Prostate gland (tissue), 2 donors: ENCODE data around the gene RASGRP4. TPM values are rescaled to one million over a fixed set of nuclear protein-coding genes. Genes with fewer than 3 reads are reported as not detected.
"Not testable (repeated sequence)": the region's sequence is repeated elsewhere in the genome, so short reads cannot be mapped to it uniquely, and the experiment has no call there.

ENCODE experiments used
- DNase-seq: peaks from one replicate; pipeline ENCODE4 v3.0.0-alpha.2; 2019; ENCODE audit warnings: low spot score
- H3K27ac ChIP-seq, 2 donors: fragments of 200-600 bp; sonication (generic); 2 replicates each; pipeline ENCODE4 v1.5.1; 2017 to 2019
- H3K27me3 ChIP-seq: fragments of 200-600 bp; sonication (generic); replicated peaks from 2 replicates; pipeline ENCODE4 v1.5.1; 2019; ENCODE audit not compliant: insufficient read depth
- H3K36me3 ChIP-seq, 2 donors: fragments of 200-600 bp; sonication (generic); 1 replicate in 1 of 2; 2 replicates in 1 of 2; pipeline versions ENCODE4 v1.5.1 to v1.8.1; 2017 to 2019
- H3K4me1 ChIP-seq: fragments of 200-600 bp; sonication (generic); replicated peaks from 2 replicates; pipeline ENCODE4 v1.5.1; 2019
- H3K4me3 ChIP-seq, 2 donors: fragments of 200-600 bp; sonication (generic); 2 replicates each; pipeline ENCODE4 v1.5.1; 2017 to 2019
- H3K9me3 ChIP-seq: fragments of 200-600 bp; sonication (generic); 2 replicates; pipeline ENCODE4 v1.5.1; 2017
- POLR2A ChIP-seq: fragments of 450-650 bp; IDR thresholded peaks from one replicate; pipeline ENCODE4 v1.6.1; 2016; ENCODE audit warnings: antibody characterized with exemption, mild to moderate bottlenecking
- POLR2AphosphoS5 ChIP-seq: sonication (generic); formaldehyde crosslinking; IDR thresholded peaks from one replicate; pipeline ENCODE4 v1.6.1; 2017; ENCODE audit warnings: antibody characterized with exemption
- WGBS: methylation state at CpG from one replicate; pipeline ENCODE4 v1.1.5; 2018; 5-methylcytosine and 5-hydroxymethylcytosine counted together
- intact Hi-C: fragments of 100-400 bp; cut with DNase I; formaldehyde crosslinking; loops from one replicate; pipeline ENCODE4 v1.14.2; 2022
- total RNA-seq, 2 donors: library from RNA; depleted of rRNA; stranded (reverse); fragments of >200 nt; gene quantifications; one replicate each; pipeline ENCODE4 v1.1.0, GENCODE V29; 2016
- TF ChIP-seq, protein P1 (sequence below), 4 experiments: fragments of 200-600 bp in 2 of 4; fragments of 450-650 bp in 2 of 4; sonication (generic) in 2 of 4; IDR thresholded peaks; 1 replicate in 3 of 4; 2 replicates in 1 of 4; pipeline ENCODE4 v1.5.1; 2016 to 2019; ENCODE audit warnings: antibody characterized with exemption in 4 of 4, mild to moderate bottlenecking in 2 of 4, moderate library complexity in 2 of 4

RASGRP4 gene
- total RNA-seq, 2 donors from 2014 or later, result 1.4 to 1.6 TPM

DNA sequence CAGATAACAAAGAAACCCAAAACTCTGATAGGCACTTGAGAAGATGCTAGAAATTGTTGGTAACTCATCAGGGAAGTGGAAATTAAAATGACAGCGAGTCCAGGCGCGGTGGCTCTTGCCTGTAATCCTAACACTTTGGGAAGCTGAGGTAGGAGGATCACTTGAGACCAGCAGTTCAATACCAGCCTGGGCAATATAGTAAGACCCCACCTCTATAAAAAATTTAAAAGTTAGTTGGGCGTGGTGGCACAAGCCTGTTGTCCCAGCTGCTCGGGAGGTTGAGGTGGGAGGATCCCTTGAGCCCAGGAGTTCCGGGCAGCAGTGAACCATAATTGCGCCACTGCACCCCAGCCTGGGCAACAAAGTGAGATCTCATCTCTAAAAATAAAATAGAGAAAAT, 4.9 kb upstream of the RASGRP4 start:
- no peak for DNase-seq
- no peaks in the 10 kb centered on the region for H3K4me1 ChIP-seq
- TF ChIP-seq POLR2A (no peak), POLR2AphosphoS5 (no peak)
- TF ChIP-seq, protein P1, sequence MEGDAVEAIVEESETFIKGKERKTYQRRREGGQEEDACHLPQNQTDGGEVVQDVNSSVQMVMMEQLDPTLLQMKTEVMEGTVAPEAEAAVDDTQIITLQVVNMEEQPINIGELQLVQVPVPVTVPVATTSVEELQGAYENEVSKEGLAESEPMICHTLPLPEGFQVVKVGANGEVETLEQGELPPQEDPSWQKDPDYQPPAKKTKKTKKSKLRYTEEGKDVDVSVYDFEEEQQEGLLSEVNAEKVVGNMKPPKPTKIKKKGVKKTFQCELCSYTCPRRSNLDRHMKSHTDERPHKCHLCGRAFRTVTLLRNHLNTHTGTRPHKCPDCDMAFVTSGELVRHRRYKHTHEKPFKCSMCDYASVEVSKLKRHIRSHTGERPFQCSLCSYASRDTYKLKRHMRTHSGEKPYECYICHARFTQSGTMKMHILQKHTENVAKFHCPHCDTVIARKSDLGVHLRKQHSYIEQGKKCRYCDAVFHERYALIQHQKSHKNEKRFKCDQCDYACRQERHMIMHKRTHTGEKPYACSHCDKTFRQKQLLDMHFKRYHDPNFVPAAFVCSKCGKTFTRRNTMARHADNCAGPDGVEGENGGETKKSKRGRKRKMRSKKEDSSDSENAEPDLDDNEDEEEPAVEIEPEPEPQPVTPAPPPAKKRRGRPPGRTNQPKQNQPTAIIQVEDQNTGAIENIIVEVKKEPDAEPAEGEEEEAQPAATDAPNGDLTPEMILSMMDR (IDR thresholded peaks at IDR 0.05), result no peak
- no peaks in the 10 kb centered on the region for H3K36me3 ChIP-seq
- WGBS, result 71% methylated on average over 7 of the region's 7 CpGs
- H3K27ac ChIP-seq, result no peak overlapping the region
- intact Hi-C loops, result no loop called here
- no peak overlapping the region for H3K4me3 ChIP-seq
- H3K27me3 ChIP-seq, result peaks cover 18% of the 10 kb centered on the region
- H3K9me3 ChIP-seq, result no peaks in the 10 kb centered on the region

DNA sequence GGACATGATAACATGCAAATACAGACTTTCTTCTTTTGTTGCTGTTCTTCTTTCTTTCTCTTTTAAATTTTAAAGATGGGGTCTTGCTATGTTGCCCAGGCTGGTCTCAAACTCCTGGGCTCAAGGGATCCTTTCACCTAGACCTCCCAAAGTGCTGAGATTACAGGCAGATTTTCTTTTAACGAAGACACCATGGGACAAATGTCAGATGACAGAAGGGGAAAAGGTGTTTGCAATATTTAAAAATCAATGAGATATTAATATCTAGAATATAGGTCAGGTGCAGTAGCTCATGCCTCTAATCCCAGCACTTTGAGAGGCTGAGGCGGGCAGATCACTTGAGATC, 3.8 kb upstream of the RASGRP4 start:
- DNase-seq, result no peak
- Histone ChIP-seq H3K4me1 (no peaks in the 10 kb centered on the region), H3K27me3 (peaks cover 9% of the 10 kb centered on the region), H3K36me3 (no peaks in the 10 kb centered on the region), H3K27ac (no peak overlapping the region), H3K4me3 (no peak overlapping the region), H3K9me3 (no peaks in the 10 kb centered on the region)
- intact Hi-C loops, result no loop called here
- 84% methylated on average over 2 of the region's 2 CpGs for WGBS
- TF ChIP-seq, protein P1 (IDR thresholded peaks at IDR 0.05), result no peak
- TF ChIP-seq POLR2A (no peak), POLR2AphosphoS5 (no peak)

DNA sequence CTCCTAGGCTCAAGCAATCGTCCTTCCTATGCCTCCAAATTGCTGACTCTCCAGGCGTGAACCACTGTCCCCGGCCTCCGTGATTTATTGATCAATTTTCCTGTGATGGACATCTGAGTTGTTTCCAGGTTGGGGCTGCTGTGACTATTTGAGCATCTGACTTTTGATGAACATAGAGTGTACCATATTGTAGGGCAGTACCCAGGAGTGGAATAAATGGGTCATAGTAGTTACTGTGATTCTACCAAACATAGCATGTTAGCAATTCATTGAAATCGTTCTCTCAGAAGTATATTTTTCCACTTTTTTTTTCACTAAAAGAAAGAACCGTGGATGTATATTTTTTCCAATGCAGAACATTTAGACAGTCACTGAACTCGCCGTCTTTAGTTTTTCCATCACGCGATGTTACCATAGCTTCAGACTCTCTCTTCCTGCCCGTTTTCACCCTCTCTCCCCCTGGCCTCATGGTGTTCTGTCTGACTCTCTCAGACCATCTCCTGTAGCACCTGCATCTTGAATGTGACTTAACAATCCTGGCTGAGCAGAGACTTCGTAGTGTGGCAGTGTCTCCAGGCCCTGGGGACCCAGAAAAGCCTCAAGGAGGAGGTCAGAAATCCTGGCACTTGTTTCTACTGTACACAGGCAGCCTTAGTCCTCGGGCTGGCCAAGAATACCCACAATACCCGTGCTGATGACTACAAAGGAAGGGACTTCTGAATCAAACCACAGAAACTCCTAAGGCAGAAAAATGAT, 3.2 kb upstream of the RASGRP4 start:
- intact Hi-C loops, result no loop called here
- 52% methylated on average over 14 of the region's 14 CpGs for WGBS
- no peak overlapping the region for H3K27ac ChIP-seq
- peaks cover 6% of the 10 kb centered on the region for H3K27me3 ChIP-seq
- no peaks in the 10 kb centered on the region for H3K36me3 ChIP-seq
- no peaks in the 10 kb centered on the region for H3K9me3 ChIP-seq
- no peak overlapping the region for H3K4me3 ChIP-seq
- TF ChIP-seq, protein P1 (IDR thresholded peaks at IDR 0.05), result no peak
- TF ChIP-seq POLR2A (no peak), POLR2AphosphoS5 (no peak)
- DNase-seq, result no peak
- H3K4me1 ChIP-seq, result no peaks in the 10 kb centered on the region

DNA sequence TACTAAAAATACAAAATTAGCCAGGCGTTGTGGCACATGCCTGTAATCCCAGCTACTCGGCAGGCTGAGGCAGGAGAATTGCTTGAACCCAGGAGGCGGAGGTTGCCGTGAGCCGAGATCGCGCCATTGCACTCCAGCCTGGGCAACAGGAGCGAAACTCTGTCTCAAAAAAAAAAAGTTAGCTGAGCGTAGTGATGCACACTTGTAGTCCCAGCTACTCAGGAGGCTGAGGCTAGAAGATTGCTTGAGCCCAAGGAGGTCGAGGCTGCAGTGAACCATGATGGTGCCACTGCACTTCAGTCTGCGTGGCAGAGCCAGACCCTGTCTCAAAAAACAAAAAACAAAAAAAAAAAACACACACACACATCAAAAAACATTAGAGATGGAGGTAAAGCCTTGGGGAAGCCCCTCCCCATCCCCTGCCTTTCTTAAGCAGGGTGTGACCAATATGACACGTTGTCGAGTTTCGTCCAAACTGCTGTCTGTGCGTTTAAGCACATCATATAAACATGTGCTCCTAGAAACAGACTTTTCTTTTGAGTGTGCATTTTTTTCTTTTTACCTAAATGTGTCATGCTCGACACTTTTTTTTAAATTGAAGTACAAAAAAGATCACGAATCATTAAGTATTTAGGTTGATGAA, 1.1 kb upstream of the RASGRP4 start:
- DNase-seq, H3K36me3 ChIP-seq, intact Hi-C loops, H3K4me3 ChIP-seq, H3K27ac ChIP-seq, H3K9me3 ChIP-seq, H3K27me3 ChIP-seq, H3K4me1 ChIP-seq: not testable (repeated sequence)
- whole genome bisulfite sequencing, result 65% methylated on average over 16 of the region's 17 CpGs

DNA sequence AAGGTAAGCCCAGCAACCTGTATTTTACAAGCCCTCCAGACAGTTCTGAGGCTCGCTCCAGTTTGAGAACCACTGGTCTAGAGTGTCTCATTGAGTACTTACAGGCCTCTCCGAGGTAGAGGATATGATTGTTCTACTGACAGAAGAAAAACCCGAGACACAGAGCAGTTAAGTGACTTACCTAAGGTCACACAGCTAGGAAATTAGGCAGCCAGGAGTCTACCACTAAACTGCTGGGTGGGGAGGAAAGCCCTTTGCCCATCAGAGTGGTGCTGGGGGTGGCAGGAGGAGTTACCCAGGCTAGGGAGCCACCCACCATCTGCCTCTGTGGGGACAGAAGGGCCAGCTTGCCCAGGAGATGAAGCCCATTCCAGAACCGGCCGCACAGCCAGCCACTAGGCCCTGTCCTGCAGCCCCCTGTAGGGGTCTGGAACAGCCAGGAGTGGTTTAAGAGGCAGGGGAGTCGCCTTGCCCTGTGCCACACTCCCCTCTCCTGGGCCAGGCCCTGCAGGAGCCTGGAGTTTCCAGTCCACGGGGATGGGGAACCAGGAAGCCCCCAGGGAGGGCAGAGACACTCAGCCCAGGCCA, 703 bp downstream of the RASGRP4 start:
- no peak for DNase-seq
- TF ChIP-seq, protein P1 (IDR thresholded peaks at IDR 0.05), result no peak
- TF ChIP-seq POLR2AphosphoS5 (no peak), POLR2A (no peak)
- H3K27ac ChIP-seq, result no peak overlapping the region
- no peaks in the 10 kb centered on the region for H3K36me3 ChIP-seq
- WGBS, result 75% methylated on average over 6 of the region's 7 CpGs
- intact Hi-C loops, result no loop called here
- H3K27me3 ChIP-seq, result no peaks in the 10 kb centered on the region
- H3K9me3 ChIP-seq, result no peaks in the 10 kb centered on the region
- H3K4me3 ChIP-seq, result no peak overlapping the region
- H3K4me1 ChIP-seq, result no peaks in the 10 kb centered on the region
